ENCODE results near the gene CD2.

- no peak for TF ChIP-seq CTCF (IDR thresholded peaks at IDR 0.05)
- TF ChIP-seq POLR2AphosphoS5 (IDR thresholded peaks at IDR 0.05; ENCODE audit: low read depth, low read length): no peak
- no peak for TF ChIP-seq SIN3A (IDR thresholded peaks at IDR 0.05; ENCODE audit: borderline replicate concordance, insufficient read depth, low read depth, low read length)
- TF ChIP-seq TCF7L2 (IDR thresholded peaks at IDR 0.05; ENCODE audit: low read depth, low read length): no peak
Observed at GRCh38 chr1:116751146-116751545, 3.1 kb upstream of the CD2 start.

All from Panc1 (cell line).